ENCODE results near the gene CAMK2D.
A peak's percentile ranks its signal among the peaks of the same experiment; 100 is the strongest.

Gene CAMK2D

GRCh38 chr4:113673450-113673849, 88.1 kb downstream of the CAMK2D start:
- Histone ChIP-seq H3K4me3 (ENCODE audit: severe bottlenecking) (no peak overlapping the region), H3K27ac (ENCODE audit: poor library complexity, severe bottlenecking) (no peak overlapping the region), H3K9me3 (ENCODE audit: severe bottlenecking) (no peaks in the 10 kb centered on the region), H3K36me3 (ENCODE audit: low read depth) (no peaks in the 10 kb centered on the region), H3K4me1 (ENCODE audit: insufficient read depth, poor library complexity, severe bottlenecking) (peaks cover 5% of the 10 kb centered on the region), H3K27me3 (ENCODE audit: insufficient read depth, poor library complexity, severe bottlenecking) (no peaks in the 10 kb centered on the region)
- TF ChIP-seq, protein P1, sequence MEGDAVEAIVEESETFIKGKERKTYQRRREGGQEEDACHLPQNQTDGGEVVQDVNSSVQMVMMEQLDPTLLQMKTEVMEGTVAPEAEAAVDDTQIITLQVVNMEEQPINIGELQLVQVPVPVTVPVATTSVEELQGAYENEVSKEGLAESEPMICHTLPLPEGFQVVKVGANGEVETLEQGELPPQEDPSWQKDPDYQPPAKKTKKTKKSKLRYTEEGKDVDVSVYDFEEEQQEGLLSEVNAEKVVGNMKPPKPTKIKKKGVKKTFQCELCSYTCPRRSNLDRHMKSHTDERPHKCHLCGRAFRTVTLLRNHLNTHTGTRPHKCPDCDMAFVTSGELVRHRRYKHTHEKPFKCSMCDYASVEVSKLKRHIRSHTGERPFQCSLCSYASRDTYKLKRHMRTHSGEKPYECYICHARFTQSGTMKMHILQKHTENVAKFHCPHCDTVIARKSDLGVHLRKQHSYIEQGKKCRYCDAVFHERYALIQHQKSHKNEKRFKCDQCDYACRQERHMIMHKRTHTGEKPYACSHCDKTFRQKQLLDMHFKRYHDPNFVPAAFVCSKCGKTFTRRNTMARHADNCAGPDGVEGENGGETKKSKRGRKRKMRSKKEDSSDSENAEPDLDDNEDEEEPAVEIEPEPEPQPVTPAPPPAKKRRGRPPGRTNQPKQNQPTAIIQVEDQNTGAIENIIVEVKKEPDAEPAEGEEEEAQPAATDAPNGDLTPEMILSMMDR (IDR thresholded peaks at IDR 0.05; ENCODE audit: poor library complexity, severe bottlenecking) = no peak
- peak; percentile 72; the same call in 2 of the 3 replicates for ATAC-seq (ENCODE audit: low read depth)
- DNase-seq (ENCODE audit: low spot score) = no peak

GRCh38 chr4:113666386-113667114, 95.0 kb downstream of the CAMK2D start:
- no peaks in the 10 kb centered on the region for H3K36me3 ChIP-seq (ENCODE audit: low read depth)
- H3K27ac ChIP-seq (ENCODE audit: poor library complexity, severe bottlenecking) = no peak overlapping the region
- H3K9me3 ChIP-seq (ENCODE audit: severe bottlenecking) = no peaks in the 10 kb centered on the region
- DNase-seq (ENCODE audit: low spot score) (no peak), ATAC-seq (ENCODE audit: low read depth) (no peak)
- H3K4me3 ChIP-seq (ENCODE audit: severe bottlenecking) = no peak overlapping the region
- no peaks in the 10 kb centered on the region for H3K4me1 ChIP-seq (ENCODE audit: insufficient read depth, poor library complexity, severe bottlenecking)
- TF ChIP-seq, protein P1 (IDR thresholded peaks at IDR 0.05; ENCODE audit: poor library complexity, severe bottlenecking) = no peak
- no peaks in the 10 kb centered on the region for H3K27me3 ChIP-seq (ENCODE audit: insufficient read depth, poor library complexity, severe bottlenecking)

GRCh38 chr4:113665036-113665435, 96.5 kb downstream of the CAMK2D start:
- no peak overlapping the region for H3K27ac ChIP-seq (ENCODE audit: poor library complexity, severe bottlenecking)
- H3K4me3 ChIP-seq (ENCODE audit: severe bottlenecking) = no peak overlapping the region
- TF ChIP-seq, protein P1 (IDR thresholded peaks at IDR 0.05; ENCODE audit: poor library complexity, severe bottlenecking) = no peak
- no peak for ATAC-seq (ENCODE audit: low read depth)
- DNase-seq (ENCODE audit: low spot score) = no peak
- no peaks in the 10 kb centered on the region for H3K4me1 ChIP-seq (ENCODE audit: insufficient read depth, poor library complexity, severe bottlenecking)
- no peaks in the 10 kb centered on the region for H3K9me3 ChIP-seq (ENCODE audit: severe bottlenecking)
- H3K27me3 ChIP-seq (ENCODE audit: insufficient read depth, poor library complexity, severe bottlenecking) = no peaks in the 10 kb centered on the region
- no peaks in the 10 kb centered on the region for H3K36me3 ChIP-seq (ENCODE audit: low read depth)

DNA sequence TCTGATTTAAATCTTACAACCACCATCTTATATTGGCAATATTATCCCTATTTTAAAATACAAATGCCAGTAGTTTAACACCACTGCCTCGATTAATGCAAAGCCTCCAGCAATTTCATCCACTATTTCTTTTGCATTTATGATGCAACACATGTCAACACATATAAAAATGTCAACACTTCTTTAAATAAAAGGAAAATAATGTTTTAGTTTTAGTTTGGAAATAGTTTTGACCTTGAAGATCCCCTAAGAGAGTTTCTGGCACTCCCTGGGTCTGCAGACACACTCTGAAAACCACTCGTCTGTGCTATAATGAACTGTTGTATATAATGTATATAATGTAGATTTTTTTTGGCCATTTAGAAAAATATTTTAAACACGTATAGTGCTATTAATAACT, 99.0 kb downstream of the CAMK2D start:
- no peak for ATAC-seq (ENCODE audit: low read depth)
- H3K36me3 ChIP-seq (ENCODE audit: low read depth) = no peaks in the 10 kb centered on the region
- peaks cover 4% of the 10 kb centered on the region for H3K4me1 ChIP-seq (ENCODE audit: insufficient read depth, poor library complexity, severe bottlenecking)
- no peak overlapping the region for H3K4me3 ChIP-seq (ENCODE audit: severe bottlenecking)
- H3K9me3 ChIP-seq (ENCODE audit: severe bottlenecking) = no peaks in the 10 kb centered on the region
- no peaks in the 10 kb centered on the region for H3K27me3 ChIP-seq (ENCODE audit: insufficient read depth, poor library complexity, severe bottlenecking)
- no peak overlapping the region for H3K27ac ChIP-seq (ENCODE audit: poor library complexity, severe bottlenecking)
- no peak for DNase-seq (ENCODE audit: low spot score)
- TF ChIP-seq, protein P1 (IDR thresholded peaks at IDR 0.05; ENCODE audit: poor library complexity, severe bottlenecking) = no peak

DNA sequence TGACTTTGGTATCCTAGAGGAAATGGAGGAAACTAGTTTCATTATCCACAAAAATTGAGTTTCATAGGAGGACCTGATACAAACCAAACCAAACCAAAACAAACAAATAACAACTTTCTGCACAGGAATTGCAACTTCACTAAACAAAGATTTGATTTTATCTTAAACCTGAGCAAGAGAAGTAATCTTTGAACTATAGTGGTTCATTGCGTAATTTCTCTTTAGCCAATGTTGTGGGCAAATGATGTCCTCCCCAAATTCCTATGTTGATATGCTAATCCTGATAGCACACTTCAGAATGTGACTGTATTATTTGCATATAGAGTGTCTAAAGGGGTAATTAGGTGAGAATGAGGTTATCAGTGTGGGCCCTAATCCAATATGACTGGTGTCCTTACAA, 102.4 kb downstream of the CAMK2D start:
- H3K27ac ChIP-seq (ENCODE audit: poor library complexity, severe bottlenecking) = no peak overlapping the region
- ATAC-seq (ENCODE audit: low read depth) = no peak
- H3K4me3 ChIP-seq (ENCODE audit: severe bottlenecking) = no peak overlapping the region
- no peaks in the 10 kb centered on the region for H3K27me3 ChIP-seq (ENCODE audit: insufficient read depth, poor library complexity, severe bottlenecking)
- H3K36me3 ChIP-seq (ENCODE audit: low read depth) = no peaks in the 10 kb centered on the region
- peaks cover 11% of the 10 kb centered on the region for H3K4me1 ChIP-seq (ENCODE audit: insufficient read depth, poor library complexity, severe bottlenecking)
- DNase-seq (ENCODE audit: low spot score) = no peak
- TF ChIP-seq, protein P1 (IDR thresholded peaks at IDR 0.05; ENCODE audit: poor library complexity, severe bottlenecking) = no peak
- no peaks in the 10 kb centered on the region for H3K9me3 ChIP-seq (ENCODE audit: severe bottlenecking)

Data from RWPE2 (cell line).